Suppressor macrophage (primary cell): ENCODE measurements around the gene MICAL3.

ENCODE experiments used
- DNase-seq, 4 experiments: peaks; one replicate each; pipeline ENCODE4 v3.0.0-alpha.2; 2020 to 2022

The MICAL3 gene

GRCh38 chr22:17830043-17830961, 194.1 kb downstream of the MICAL3 start:
- peak; percentile 80 to 88 (median 86) for DNase-seq

GRCh38 chr22:17829695-17830042, 194.7 kb downstream of the MICAL3 start:
- DNase-seq: no peak

- no peak for DNase-seq
Measured at GRCh38 chr22:17828502-17829080, 195.8 kb downstream of the MICAL3 start.

- DNase-seq: no peak
Measured at GRCh38 chr22:17827466-17827865, 196.9 kb downstream of the MICAL3 start.

- no peak for DNase-seq
Measured at GRCh38 chr22:17825876-17826550, 198.3 kb downstream of the MICAL3 start.

- DNase-seq: no peak
Measured at GRCh38 chr22:17824457-17824856, 199.9 kb downstream of the MICAL3 start.

GRCh38 chr22:17823964-17824363, 200.4 kb downstream of the MICAL3 start:
- DNase-seq: no peak

- no peak for DNase-seq
Measured at GRCh38 chr22:17823226-17823625, 201.1 kb downstream of the MICAL3 start.

GRCh38 chr22:17822087-17822486, 202.3 kb downstream of the MICAL3 start:
- DNase-seq: no peak

- no peak for DNase-seq
Measured at GRCh38 chr22:17820879-17821439, 203.4 kb downstream of the MICAL3 start.

GRCh38 chr22:17818649-17819048, 205.7 kb downstream of the MICAL3 start:
- DNase-seq: no peak

- no peak for DNase-seq
Measured at GRCh38 chr22:17818180-17818579, 206.2 kb downstream of the MICAL3 start.

- no peak for DNase-seq
Measured at GRCh38 chr22:17817511-17818065, 206.8 kb downstream of the MICAL3 start.

GRCh38 chr22:17817079-17817478, 207.3 kb downstream of the MICAL3 start:
- DNase-seq: no peak

GRCh38 chr22:17816649-17817048, 207.7 kb downstream of the MICAL3 start:
- no peak for DNase-seq

- DNase-seq: no peak
Measured at GRCh38 chr22:17815703-17816254, 208.6 kb downstream of the MICAL3 start.

GRCh38 chr22:17814830-17815229, 209.5 kb downstream of the MICAL3 start:
- no peak for DNase-seq

GRCh38 chr22:17814084-17814483, 210.3 kb downstream of the MICAL3 start:
- DNase-seq: no peak

GRCh38 chr22:17811119-17811518, 213.2 kb downstream of the MICAL3 start:
- no peak for DNase-seq

- no peak for DNase-seq
Measured at GRCh38 chr22:17810570-17811116, 213.7 kb downstream of the MICAL3 start.

- DNase-seq: no peak
Measured at GRCh38 chr22:17808693-17809403, 215.5 kb downstream of the MICAL3 start.
